Activated CD8-positive, alpha-beta T cell treated with anti-CD3 and anti-CD28 coated beads for 36 hours (primary cell): ENCODE measurements around the gene GIMAP8. TPM values are rescaled to one million over a fixed set of nuclear protein-coding genes. Genes with fewer than 3 reads are reported as not detected.

ENCODE experiments used
- ATAC-seq: fragments of 200-7000 bp; cut with Tn5 transposase; one replicate; pipeline ENCODE4 v1.10.0; 2021; ENCODE audit warnings: mild to moderate bottlenecking, moderate library complexity
- CTCF ChIA-PET: fragments of 350-600 bp; sonication (Branson Sonifier 250); formaldehyde crosslinking; loops from one replicate; lab custom pipeline; 2021; ENCODE audit warnings: antibody characterized with exemption; lab: Charles Lee
- POLR2A ChIA-PET: fragments of 350-600 bp; sonication (Branson Sonifier 250); formaldehyde crosslinking; loops from one replicate; lab custom pipeline; 2021; ENCODE audit warnings: antibody characterized with exemption; lab: Charles Lee
- DNase-seq: peaks from one replicate; pipeline ENCODE4 v3.0.0-alpha.2; 2020
- H3K27ac Mint-ChIP-seq: one replicate; pipeline ENCODE4 v1.8.0; 2021; ENCODE audit warnings: mild to moderate bottlenecking, mixed read lengths
- H3K27me3 Mint-ChIP-seq: one replicate; pipeline ENCODE4 v1.8.0; 2021; ENCODE audit warnings: mixed read lengths
- H3K36me3 Mint-ChIP-seq: one replicate; pipeline ENCODE4 v1.8.0; 2021; ENCODE audit warnings: low read depth, mixed read lengths
- H3K4me1 Mint-ChIP-seq: one replicate; pipeline ENCODE4 v1.8.0; 2021; ENCODE audit warnings: low read depth, mixed read lengths
- H3K4me3 Mint-ChIP-seq: one replicate; pipeline ENCODE4 v1.8.0; 2021; ENCODE audit warnings: mild to moderate bottlenecking, moderate library complexity, mixed read lengths
- H3K9me3 Mint-ChIP-seq: one replicate; pipeline ENCODE4 v1.8.0; 2021; ENCODE audit warnings: mixed read lengths
- intact Hi-C: fragments of 100-400 bp; cut with micrococcal nuclease; formaldehyde crosslinking; loops from one replicate; pipeline ENCODE4 v1.10.0; 2022
- total RNA-seq, 2 experiments: library from RNA; stranded (reverse); gene quantifications; one replicate each; pipeline ENCODE4 v1.2.3, GENCODE V29; 2021
- TF ChIP-seq, protein P1 (sequence below): fragments of 200-600 bp; IDR thresholded peaks from one replicate; pipeline ENCODE4 v1.8.0; 2022; ENCODE audit warnings: antibody characterized with exemption, mild to moderate bottlenecking

The GIMAP8 gene
- total RNA-seq, 2 experiments from 2014 or later: 8.6 to 8.7 TPM

DNA sequence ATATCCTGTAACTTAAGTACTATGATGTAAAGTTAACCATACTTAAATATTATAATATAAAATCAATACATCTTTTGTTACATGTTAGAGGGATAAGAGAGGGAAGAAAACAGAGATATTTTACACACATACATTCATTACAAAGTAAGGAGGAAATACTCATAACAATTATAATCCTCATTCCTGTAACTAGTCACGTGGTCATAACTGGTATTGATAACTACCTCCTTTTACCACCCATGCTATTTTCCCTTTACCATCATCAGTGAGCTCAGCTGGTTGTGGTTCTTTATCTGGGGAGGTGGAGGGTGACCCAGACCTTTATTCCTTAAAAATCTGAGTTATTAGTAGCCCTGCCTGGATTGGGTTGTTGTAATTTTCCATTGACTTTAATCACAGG, 8.3 kb downstream of the GIMAP8 start:
- H3K27ac Mint-ChIP-seq: no peak overlapping the region

DNA sequence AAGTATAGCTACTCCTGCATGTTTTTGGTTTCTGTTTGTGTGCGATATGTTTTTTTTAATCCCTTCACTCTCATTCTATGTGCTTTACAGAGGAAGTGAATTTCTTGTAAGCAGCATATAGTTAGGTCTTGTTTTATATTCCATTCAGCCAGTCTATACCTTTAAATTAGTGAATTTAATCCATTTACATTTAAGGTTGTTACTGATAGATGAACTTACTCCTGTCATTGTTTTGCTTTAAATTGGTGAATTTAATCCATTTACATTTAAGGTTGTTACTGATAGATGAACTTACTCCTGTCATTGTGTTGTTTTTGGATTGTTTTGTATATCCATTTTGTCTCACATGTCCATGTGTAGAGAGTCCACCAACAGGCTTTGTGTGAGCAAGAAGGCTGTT, 11.1 kb downstream of the GIMAP8 start:
- peak overlapping the region; percentile 9 for H3K27ac Mint-ChIP-seq
- intact Hi-C loops: loop anchor here (2.0 kb wide), 1 partner anchor 19 kb away; no protein-coding TSS in a partner anchor
- ATAC-seq (no peak), DNase-seq (no peak)
- peaks cover 52% of the 10 kb centered on the region for H3K4me1 Mint-ChIP-seq
- TF ChIP-seq, protein P1, sequence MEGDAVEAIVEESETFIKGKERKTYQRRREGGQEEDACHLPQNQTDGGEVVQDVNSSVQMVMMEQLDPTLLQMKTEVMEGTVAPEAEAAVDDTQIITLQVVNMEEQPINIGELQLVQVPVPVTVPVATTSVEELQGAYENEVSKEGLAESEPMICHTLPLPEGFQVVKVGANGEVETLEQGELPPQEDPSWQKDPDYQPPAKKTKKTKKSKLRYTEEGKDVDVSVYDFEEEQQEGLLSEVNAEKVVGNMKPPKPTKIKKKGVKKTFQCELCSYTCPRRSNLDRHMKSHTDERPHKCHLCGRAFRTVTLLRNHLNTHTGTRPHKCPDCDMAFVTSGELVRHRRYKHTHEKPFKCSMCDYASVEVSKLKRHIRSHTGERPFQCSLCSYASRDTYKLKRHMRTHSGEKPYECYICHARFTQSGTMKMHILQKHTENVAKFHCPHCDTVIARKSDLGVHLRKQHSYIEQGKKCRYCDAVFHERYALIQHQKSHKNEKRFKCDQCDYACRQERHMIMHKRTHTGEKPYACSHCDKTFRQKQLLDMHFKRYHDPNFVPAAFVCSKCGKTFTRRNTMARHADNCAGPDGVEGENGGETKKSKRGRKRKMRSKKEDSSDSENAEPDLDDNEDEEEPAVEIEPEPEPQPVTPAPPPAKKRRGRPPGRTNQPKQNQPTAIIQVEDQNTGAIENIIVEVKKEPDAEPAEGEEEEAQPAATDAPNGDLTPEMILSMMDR: no peak
- no peaks in the 10 kb centered on the region for H3K27me3 Mint-ChIP-seq
- peaks cover 63% of the 10 kb centered on the region for H3K36me3 Mint-ChIP-seq
- no peak overlapping the region for H3K4me3 Mint-ChIP-seq
- ChIA-PET POLR2A (interaction anchor here (0.6 to 2.1 kb wide), 4 partner anchors 10 to 546 kb away, joined by 3 to 6 read pairs (median 4); no protein-coding TSS in a partner anchor), CTCF (interaction anchor here (1.0 kb wide), 1 partner anchor 11 kb away, joined by 3 read pairs; no protein-coding TSS in a partner anchor)
- H3K9me3 Mint-ChIP-seq: peaks cover 39% of the 10 kb centered on the region

More for the DNA sequence above, 8.3 kb downstream of the GIMAP8 start:
- TF ChIP-seq, protein P1: no peak
- Mint-ChIP-seq H3K36me3 (peaks cover 86% of the 10 kb centered on the region), H3K9me3 (peaks cover 58% of the 10 kb centered on the region), H3K4me1 (peaks cover 48% of the 10 kb centered on the region), H3K27me3 (no peaks in the 10 kb centered on the region), H3K4me3 (no peak overlapping the region)
- CTCF ChIA-PET: no interaction called here
- DNase-seq: no peak
- intact Hi-C loops: no loop called here
- POLR2A ChIA-PET: interaction anchor here (1.0 kb wide), 1 partner anchor 172 kb away, joined by 3 read pairs; no protein-coding TSS in a partner anchor
- no peak for ATAC-seq

DNA sequence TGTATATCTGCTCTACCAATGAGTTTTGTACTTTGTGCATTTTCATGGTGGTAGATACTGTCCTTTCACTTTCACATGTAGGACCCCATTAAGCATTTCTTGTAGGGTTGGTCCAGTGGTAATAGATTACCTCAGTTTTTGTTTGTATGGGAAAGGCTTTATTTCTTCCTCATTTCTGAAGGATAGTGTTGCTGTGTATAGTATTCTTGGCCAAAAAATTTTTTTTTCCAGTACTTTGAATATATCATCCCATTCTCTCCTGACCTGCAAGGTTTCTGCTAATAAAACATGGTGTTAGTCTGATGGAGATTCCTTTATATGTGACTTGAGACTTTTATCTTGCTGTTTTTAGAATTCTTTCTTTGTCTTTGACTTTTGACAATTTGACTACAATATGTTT, 12.0 kb downstream of the GIMAP8 start:
- H3K4me3 Mint-ChIP-seq: no peak overlapping the region

DNA sequence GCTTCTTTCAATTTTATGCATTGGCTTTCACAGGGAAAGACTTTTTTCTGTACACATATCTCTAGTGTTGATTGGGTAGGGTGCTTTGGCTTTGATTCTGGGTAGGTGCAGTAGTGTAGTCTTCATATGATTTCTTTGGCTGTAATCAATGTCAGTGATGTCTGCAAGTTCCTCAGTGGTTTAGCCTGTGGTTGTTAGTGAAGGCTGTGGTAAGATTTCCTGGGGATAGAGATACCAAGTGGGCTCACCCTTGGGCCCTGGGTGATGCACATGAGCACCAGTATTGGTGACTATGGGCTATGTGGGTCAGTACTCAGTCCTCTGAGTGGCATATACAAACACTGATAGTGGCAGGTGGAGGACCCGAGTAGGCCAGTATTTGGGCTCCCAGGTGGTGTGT, 13.0 kb downstream of the GIMAP8 start:
- ATAC-seq (peak; percentile 28), DNase-seq (peak; percentile 11)
- Mint-ChIP-seq H3K4me3 (no peak overlapping the region), H3K27ac (peak overlapping the region; percentile 65), H3K27me3 (no peaks in the 10 kb centered on the region), H3K4me1 (peaks cover 57% of the 10 kb centered on the region), H3K9me3 (peaks cover 34% of the 10 kb centered on the region), H3K36me3 (peaks cover 64% of the 10 kb centered on the region)
- TF ChIP-seq, protein P1: no peak
- ChIA-PET CTCF (no interaction called here), POLR2A (interaction anchor here (0.8 kb wide), 1 partner anchor 12 kb away, joined by 3 read pairs; no protein-coding TSS in a partner anchor)
- intact Hi-C loops: no loop called here

More for the DNA sequence above, 12.0 kb downstream of the GIMAP8 start:
- intact Hi-C loops: no loop called here
- Mint-ChIP-seq H3K27ac (peak overlapping the region; percentile 31), H3K9me3 (peaks cover 39% of the 10 kb centered on the region), H3K36me3 (peaks cover 63% of the 10 kb centered on the region), H3K4me1 (peaks cover 54% of the 10 kb centered on the region), H3K27me3 (no peaks in the 10 kb centered on the region)
- ChIA-PET CTCF (no interaction called here), POLR2A (interaction anchor here (0.8 kb wide), 1 partner anchor 11 kb away, joined by 3 read pairs; no protein-coding TSS in a partner anchor)
- no peak for ATAC-seq
- TF ChIP-seq, protein P1: no peak
- no peak for DNase-seq

DNA sequence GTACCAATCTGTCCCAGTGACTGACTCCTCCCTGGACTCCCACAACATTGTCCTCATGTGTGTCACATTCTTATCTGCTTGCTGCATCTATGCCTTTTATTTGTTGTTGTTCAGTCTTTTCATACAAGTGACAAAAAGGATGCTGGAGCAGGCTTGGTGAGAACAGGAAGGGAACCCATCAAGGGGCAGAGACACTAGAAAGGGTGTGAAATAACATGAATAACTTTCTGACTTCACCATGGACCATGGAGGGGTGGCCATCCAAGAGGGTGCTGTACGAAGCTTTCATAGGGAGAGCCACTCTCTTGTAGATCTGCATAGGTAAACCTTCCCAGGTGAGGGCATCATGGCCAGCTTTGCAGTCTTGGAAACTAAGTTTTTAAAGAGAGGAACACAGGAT, 14.5 kb downstream of the GIMAP8 start:
- H3K36me3 Mint-ChIP-seq: peaks cover 59% of the 10 kb centered on the region
- intact Hi-C loops: no loop called here
- TF ChIP-seq, protein P1: no peak
- H3K27ac Mint-ChIP-seq: peak overlapping the region; percentile 64
- ChIA-PET CTCF (interaction anchor here (1.0 to 1.4 kb wide), 3 partner anchors 15 to 17 kb away, joined by 3 to 4 read pairs (median 3); no protein-coding TSS in a partner anchor), POLR2A (interaction anchor here (0.7 to 2.1 kb wide), 7 partner anchors 9 to 265 kb away, joined by 3 to 10 read pairs (median 3); no protein-coding TSS in a partner anchor)
- DNase-seq (no peak), ATAC-seq (no peak)
- H3K27me3 Mint-ChIP-seq: no peaks in the 10 kb centered on the region
- peaks cover 68% of the 10 kb centered on the region for H3K4me1 Mint-ChIP-seq
- peaks cover 29% of the 10 kb centered on the region for H3K9me3 Mint-ChIP-seq
- H3K4me3 Mint-ChIP-seq: no peak overlapping the region
